Prostate gland (tissue), 2 donors: ENCODE results near the gene PANK4. TPM values are rescaled to one million over a fixed set of nuclear protein-coding genes. Genes with fewer than 3 reads are reported as not detected.

Experiments used
- DNase-seq: peaks from one replicate; pipeline ENCODE4 v3.0.0-alpha.2; 2019; ENCODE audit warnings: low spot score
- H3K27ac ChIP-seq, 2 donors: fragments of 200-600 bp; sonication (generic); 2 replicates each; pipeline ENCODE4 v1.5.1; 2017 to 2019
- H3K27me3 ChIP-seq: fragments of 200-600 bp; sonication (generic); replicated peaks from 2 replicates; pipeline ENCODE4 v1.5.1; 2019; ENCODE audit not compliant: insufficient read depth
- H3K36me3 ChIP-seq, 2 donors: fragments of 200-600 bp; sonication (generic); 1 replicate in 1 of 2; 2 replicates in 1 of 2; pipeline versions ENCODE4 v1.5.1 to v1.8.1; 2017 to 2019
- H3K4me1 ChIP-seq: fragments of 200-600 bp; sonication (generic); replicated peaks from 2 replicates; pipeline ENCODE4 v1.5.1; 2019
- H3K4me3 ChIP-seq, 2 donors: fragments of 200-600 bp; sonication (generic); 2 replicates each; pipeline ENCODE4 v1.5.1; 2017 to 2019
- H3K9me3 ChIP-seq: fragments of 200-600 bp; sonication (generic); 2 replicates; pipeline ENCODE4 v1.5.1; 2017
- POLR2A ChIP-seq: fragments of 450-650 bp; IDR thresholded peaks from one replicate; pipeline ENCODE4 v1.6.1; 2016; ENCODE audit warnings: antibody characterized with exemption, mild to moderate bottlenecking
- POLR2AphosphoS5 ChIP-seq: sonication (generic); formaldehyde crosslinking; IDR thresholded peaks from one replicate; pipeline ENCODE4 v1.6.1; 2017; ENCODE audit warnings: antibody characterized with exemption
- WGBS: methylation state at CpG from one replicate; pipeline ENCODE4 v1.1.5; 2018; 5-methylcytosine and 5-hydroxymethylcytosine counted together
- intact Hi-C: fragments of 100-400 bp; cut with DNase I; formaldehyde crosslinking; loops from one replicate; pipeline ENCODE4 v1.14.2; 2022
- total RNA-seq, 2 donors: library from RNA; depleted of rRNA; stranded (reverse); fragments of >200 nt; gene quantifications; one replicate each; pipeline ENCODE4 v1.1.0, GENCODE V29; 2016
- TF ChIP-seq, protein P1 (sequence below), 4 experiments: fragments of 200-600 bp in 2 of 4; fragments of 450-650 bp in 2 of 4; sonication (generic) in 2 of 4; IDR thresholded peaks; 1 replicate in 3 of 4; 2 replicates in 1 of 4; pipeline ENCODE4 v1.5.1; 2016 to 2019; ENCODE audit warnings: antibody characterized with exemption in 4 of 4, mild to moderate bottlenecking in 2 of 4, moderate library complexity in 2 of 4

PANK4 gene
- total RNA-seq, 2 donors from 2014 or later = 27.0 to 69.5 TPM

- no peak overlapping the region for H3K4me3 ChIP-seq
- no peaks in the 10 kb centered on the region for H3K4me1 ChIP-seq
- H3K27ac ChIP-seq = no peak overlapping the region
- WGBS = 83% methylated on average over 11 of the region's 11 CpGs
- no peaks in the 10 kb centered on the region for H3K9me3 ChIP-seq
- intact Hi-C loops = no loop called here
- TF ChIP-seq POLR2AphosphoS5 = no peak
- H3K36me3 ChIP-seq = peaks cover 6 to 50% of the 10 kb centered on the region in 2 donors
- H3K27me3 ChIP-seq = no peaks in the 10 kb centered on the region
- no peak for DNase-seq
Measured at GRCh38 chr1:2509589-2509988, 16.8 kb downstream of the PANK4 start.

GRCh38 chr1:2508751-2509150, 17.6 kb downstream of the PANK4 start:
- H3K4me1 ChIP-seq = no peaks in the 10 kb centered on the region
- H3K36me3 ChIP-seq = peaks cover 1 to 45% of the 10 kb centered on the region in 2 donors
- no peak for TF ChIP-seq POLR2A
- no peak for TF ChIP-seq POLR2AphosphoS5
- TF ChIP-seq, protein P1, sequence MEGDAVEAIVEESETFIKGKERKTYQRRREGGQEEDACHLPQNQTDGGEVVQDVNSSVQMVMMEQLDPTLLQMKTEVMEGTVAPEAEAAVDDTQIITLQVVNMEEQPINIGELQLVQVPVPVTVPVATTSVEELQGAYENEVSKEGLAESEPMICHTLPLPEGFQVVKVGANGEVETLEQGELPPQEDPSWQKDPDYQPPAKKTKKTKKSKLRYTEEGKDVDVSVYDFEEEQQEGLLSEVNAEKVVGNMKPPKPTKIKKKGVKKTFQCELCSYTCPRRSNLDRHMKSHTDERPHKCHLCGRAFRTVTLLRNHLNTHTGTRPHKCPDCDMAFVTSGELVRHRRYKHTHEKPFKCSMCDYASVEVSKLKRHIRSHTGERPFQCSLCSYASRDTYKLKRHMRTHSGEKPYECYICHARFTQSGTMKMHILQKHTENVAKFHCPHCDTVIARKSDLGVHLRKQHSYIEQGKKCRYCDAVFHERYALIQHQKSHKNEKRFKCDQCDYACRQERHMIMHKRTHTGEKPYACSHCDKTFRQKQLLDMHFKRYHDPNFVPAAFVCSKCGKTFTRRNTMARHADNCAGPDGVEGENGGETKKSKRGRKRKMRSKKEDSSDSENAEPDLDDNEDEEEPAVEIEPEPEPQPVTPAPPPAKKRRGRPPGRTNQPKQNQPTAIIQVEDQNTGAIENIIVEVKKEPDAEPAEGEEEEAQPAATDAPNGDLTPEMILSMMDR (IDR thresholded peaks at IDR 0.05) = no peak
- intact Hi-C loops = no loop called here
- no peak overlapping the region for H3K4me3 ChIP-seq
- H3K27me3 ChIP-seq = no peaks in the 10 kb centered on the region
- 93% methylated on average over 29 of the region's 29 CpGs for WGBS
- no peak for DNase-seq
- H3K27ac ChIP-seq = no peak overlapping the region
- no peaks in the 10 kb centered on the region for H3K9me3 ChIP-seq

GRCh38 chr1:2508180-2508579, 18.2 kb downstream of the PANK4 start:
- Histone ChIP-seq H3K36me3 (peaks cover 0 to 39% of the 10 kb centered on the region in 2 donors), H3K9me3 (no peaks in the 10 kb centered on the region), H3K4me1 (no peaks in the 10 kb centered on the region), H3K27me3 (no peaks in the 10 kb centered on the region), H3K27ac (no peak overlapping the region), H3K4me3 (no peak overlapping the region)
- intact Hi-C loops = no loop called here
- 82% methylated on average over 22 of the region's 24 CpGs for WGBS
- TF ChIP-seq POLR2A (no peak), POLR2AphosphoS5 (no peak)
- TF ChIP-seq, protein P1 (IDR thresholded peaks at IDR 0.05) = no peak
- no peak for DNase-seq

- Histone ChIP-seq H3K4me1 (no peaks in the 10 kb centered on the region), H3K9me3 (no peaks in the 10 kb centered on the region), H3K27me3 (no peaks in the 10 kb centered on the region), H3K27ac (no peak overlapping the region), H3K4me3 (no peak overlapping the region), H3K36me3 (peaks cover 0 to 35% of the 10 kb centered on the region in 2 donors)
- no peak for DNase-seq
- TF ChIP-seq, protein P1 (IDR thresholded peaks at IDR 0.05) = no peak
- TF ChIP-seq POLR2A = no peak
- TF ChIP-seq POLR2AphosphoS5 = no peak
- 73% methylated on average over 6 of the region's 6 CpGs for WGBS
- intact Hi-C loops = no loop called here
Measured at GRCh38 chr1:2507744-2508155, 18.6 kb downstream of the PANK4 start.

- Histone ChIP-seq H3K9me3 (no peaks in the 10 kb centered on the region), H3K27ac (no peak overlapping the region), H3K36me3 (peaks cover 0 to 28% of the 10 kb centered on the region in 2 donors), H3K4me3 (no peak overlapping the region), H3K4me1 (no peaks in the 10 kb centered on the region), H3K27me3 (no peaks in the 10 kb centered on the region)
- DNase-seq = no peak
- TF ChIP-seq POLR2AphosphoS5 (no peak), POLR2A (no peak)
- TF ChIP-seq, protein P1 (IDR thresholded peaks at IDR 0.05) = no peak
- intact Hi-C loops = no loop called here
- 59% methylated on average over 11 of the region's 15 CpGs for WGBS
Measured at GRCh38 chr1:2506901-2507565, 19.4 kb downstream of the PANK4 start.
